K562 (cell line): ENCODE data around the gene SNUPN. TPM values are rescaled to one million over a fixed set of nuclear protein-coding genes. Genes with fewer than 3 reads are reported as not detected.

Source experiments
- ATAC-seq: fragments of 200-7000 bp; cut with Tn5 transposase; 3 replicates; pipeline ENCODE4 v1.9.1; 2020; ENCODE audit warnings: moderate library complexity
- BruUV-seq: library from RNA; stranded (reverse); fragments of 400-500 nt; replicated peaks from 2 replicates; lab custom pipeline; 2021; lab: Mats Ljungman, UMichigan
- CTCF ChIA-PET: fragments of 300-600 bp; formaldehyde crosslinking; extraction: SDS; loops from one replicate; lab custom pipeline; 2021; ENCODE audit warnings: low intra/inter-chr PET ratio; lab: Yijun Ruan, JAX
- POLR2A ChIA-PET: fragments of 300-600, 350-650 bp; sonication (Branson Sonifier 250); formaldehyde crosslinking; extraction: SDS; loops from one replicate; lab custom pipeline; 2021; ENCODE audit warnings: antibody characterized with exemption, inconsistent platforms; lab: Yijun Ruan, JAX
- DNase-seq, 4 experiments: peaks; one replicate each; pipeline versions ENCODE4 v3.0.0 to v3.0.0-alpha.2; 2011 to 2018; ENCODE audit warnings: low spot score in 3 of 4, mixed read lengths in 3 of 4; ENCODE audit errors: extremely low read depth in 1 of 4
- FAIRE-seq: peaks from 2 replicates; lab custom pipeline; 2011; peaks lifted over from hg19 to GRCh38; lab: Jason Lieb, UNC
- H2AFZ ChIP-seq: 2 replicates; pipeline ENCODE4 v1.6.0; 2011; ENCODE audit warnings: low read depth, low read length, control low read depth, inconsistent platforms
- H3K27ac ChIP-seq: fragments of 200-600 bp; 3 replicates; pipeline ENCODE4 v1.8.0; 2011; ENCODE audit warnings: low read depth, mild to moderate bottlenecking, control low read depth, inconsistent platforms, low read length, moderate library complexity, mixed read lengths; ENCODE audit errors: extremely low read depth
- H3K27me3 ChIP-seq, 2 experiments: fragments of 300-600 bp in 1 of 2; 2 replicates in 1 of 2; 3 replicates in 1 of 2; pipeline versions ENCODE4 v1.6.0 to v1.8.0; 2011; ENCODE audit warnings: inconsistent platforms in 2 of 2, low read length in 2 of 2, mild to moderate bottlenecking in 1 of 2, mixed read lengths in 1 of 2, moderate library complexity in 1 of 2; ENCODE audit not compliant: control insufficient read depth in 2 of 2, insufficient read depth in 2 of 2
- H3K36me3 ChIP-seq: fragments of 300-600 bp; 3 replicates; pipeline ENCODE4 v1.8.0; 2011; ENCODE audit warnings: mild to moderate bottlenecking, low read length, inconsistent platforms; ENCODE audit not compliant: control insufficient read depth, insufficient read depth
- H3K4me1 ChIP-seq, 2 experiments: fragments of 200-600 bp in 1 of 2; replicated peaks in 1 of 2; 2 replicates in 1 of 2; 3 replicates in 1 of 2; pipeline versions ENCODE4 v1.5.1 to v1.8.0; 2011; ENCODE audit warnings: inconsistent platforms in 2 of 2, low read length in 2 of 2, mild to moderate bottlenecking in 1 of 2, mixed read lengths in 1 of 2, moderate library complexity in 1 of 2; ENCODE audit not compliant: control insufficient read depth in 2 of 2, insufficient read depth in 2 of 2
- H3K4me2 ChIP-seq: 2 replicates; pipeline ENCODE4 v1.6.1; 2011; ENCODE audit warnings: low read length, control low read depth, inconsistent platforms, mixed read lengths; ENCODE audit not compliant: insufficient read depth
- H3K4me3 ChIP-seq: fragments of 200-600 bp; sonication (generic), shearing (Covaris generic); 2 replicates; pipeline ENCODE4 v1.5.1; 2016; ENCODE audit warnings: control low read depth, inconsistent platforms
- H3K79me2 ChIP-seq: fragments of 200-600 bp; 3 replicates; pipeline ENCODE4 v1.8.0; 2011; ENCODE audit warnings: low read length, inconsistent platforms; ENCODE audit not compliant: control insufficient read depth, insufficient read depth
- H3K9ac ChIP-seq, 2 experiments: 2 replicates each; pipeline versions ENCODE4 v1.6.0 to v1.6.1; 2011; ENCODE audit warnings: low read depth in 2 of 2, low read length in 2 of 2, control low read depth in 1 of 2, inconsistent platforms in 1 of 2, mild to moderate bottlenecking in 1 of 2, mixed read lengths in 1 of 2; ENCODE audit not compliant: insufficient read depth in 1 of 2
- H3K9me1 ChIP-seq: one replicate; pipeline ENCODE4 v1.6.0; 2011; ENCODE audit warnings: inconsistent platforms, mild to moderate bottlenecking, low read length, moderate library complexity; ENCODE audit not compliant: control insufficient read depth, insufficient read depth
- H3K9me3 ChIP-seq: replicated peaks from 2 replicates; pipeline ENCODE4 v1.5.1; 2011; ENCODE audit warnings: low read depth, low read length, inconsistent platforms; ENCODE audit not compliant: control insufficient read depth, insufficient read depth
- H4K20me1 ChIP-seq: replicated peaks from 2 replicates; pipeline ENCODE4 v1.6.1; 2011; ENCODE audit warnings: low read length, inconsistent platforms, mixed read lengths; ENCODE audit not compliant: control insufficient read depth, insufficient read depth
- ADNP ChIP-seq: fragments of 200-800 bp; sonication (Bioruptor generic); IDR thresholded peaks from 2 replicates; pipeline ENCODE4 v1.6.1; 2016; ENCODE audit warnings: missing genetic modification characterization, missing compliant biosample characterization
- BCOR ChIP-seq: fragments of 450-650 bp; IDR thresholded peaks from 2 replicates; pipeline ENCODE4 v1.6.1; 2016
- BRF1 ChIP-seq: IDR thresholded peaks from 3 replicates; pipeline ENCODE4 v1.6.1; 2011; ENCODE audit warnings: borderline replicate concordance, mild to moderate bottlenecking; ENCODE audit not compliant: insufficient read length; ENCODE audit errors: extremely low read depth
- HDAC2 ChIP-seq: fragments of 450-650 bp; IDR thresholded peaks from 2 replicates; pipeline ENCODE4 v1.6.1; 2016; ENCODE audit warnings: mild to moderate bottlenecking
- MAZ ChIP-seq, 2 experiments: fragments of 450-650 bp in 1 of 2; sonication (generic) in 1 of 2; formaldehyde crosslinking; IDR thresholded peaks in 1 of 2; conservative IDR thresholded peaks in 1 of 2; 2 replicates each; pipeline versions ENCODE4 v1.4.0 to v1.5.0; 2020; ENCODE audit warnings: mild to moderate bottlenecking in 1 of 2, missing genetic modification reagents in 1 of 2
- MEIS2 ChIP-seq: fragments of 450-650 bp; IDR thresholded peaks from 2 replicates; pipeline ENCODE4 v1.6.1; 2014; ENCODE audit warnings: mild to moderate bottlenecking; ENCODE audit not compliant: partially characterized antibody
- NR2C2 ChIP-seq, 2 experiments: fragments of 200-800 bp in 1 of 2; sonication (Bioruptor generic) in 1 of 2; sonication (generic) in 1 of 2; formaldehyde crosslinking in 1 of 2; IDR thresholded peaks; 2 replicates each; pipeline versions ENCODE4 v1.6.1 to v1.8.0; 2016 to 2022; ENCODE audit warnings: mild to moderate bottlenecking in 1 of 2, missing compliant biosample characterization in 1 of 2, missing genetic modification characterization in 1 of 2, missing genetic modification reagents in 1 of 2
- PTRF ChIP-seq: fragments of 450-650 bp; IDR thresholded peaks from 2 replicates; pipeline ENCODE4 v1.6.1; 2016; ENCODE audit warnings: mild to moderate bottlenecking, missing genetic modification characterization, missing compliant biosample characterization
- RBFOX2 ChIP-seq: fragments of 200-400 bp; formaldehyde crosslinking; IDR thresholded peaks from 2 replicates; pipeline ENCODE4 v1.6.1; 2017; ENCODE audit warnings: low read depth, mild to moderate bottlenecking, low read length, moderate library complexity
- STAT5B ChIP-seq: fragments of 250-450 bp; sonication (Bioruptor Pico); IDR thresholded peaks from 2 replicates; pipeline ENCODE4 v1.8.0; 2021; ENCODE audit warnings: mild to moderate bottlenecking, inconsistent platforms
- ZNF436 ChIP-seq: fragments of 250-450, 450-650 bp; sonication (Bioruptor Pico); formaldehyde crosslinking; IDR thresholded peaks from 2 replicates; pipeline ENCODE4 v1.7.0; 2020; ENCODE audit warnings: mild to moderate bottlenecking
- WGBS: fragments of 100-300 bp; shearing (Covaris generic); methylation state at CpG from one replicate; pipeline ENCODE4 v1.1.6; 2016; ENCODE audit warnings: low coverage, mixed read lengths; ENCODE audit not compliant: insufficient coverage; ENCODE audit errors: missing lambda C conversion rate; 5-methylcytosine and 5-hydroxymethylcytosine counted together
- in situ Hi-C: fragments of 300-500 bp; cut with MboI; formaldehyde crosslinking; loops from 4 replicates; pipeline ENCODE4 v1.15.0; 2018; ENCODE audit warnings: inconsistent platforms, mixed read lengths
- intact Hi-C: fragments of 100-400 bp; cut with micrococcal nuclease; formaldehyde crosslinking; loops from 2 replicates; pipeline ENCODE4 v1.14.2; 2022
- polyA plus RNA-seq, 8 experiments: library from polyadenylated mRNA; depleted of rRNA in 4 of 8; stranded (reverse) in 5 of 8; unstranded in 3 of 8; fragments of >200 nt; fragmentation: Nextera tagmentation in 2 of 8; fragmentation: Illumina TruSeq in 1 of 8; extraction: Ambion mirVana in 2 of 8; extraction: Trizol in 1 of 8; gene quantifications; 2 replicates each; pipeline versions ENCODE4 v1.2.1 to v1.2.3, GENCODE V29; 2011 to 2014; ENCODE audit warnings: inconsistent platforms in 1 of 8, missing spikeins in 1 of 8
- total RNA-seq, 7 experiments: library from RNA; depleted of rRNA in 6 of 7; stranded (reverse); fragments of >200 nt in 6 of 7; fragmentation: Illumina TruSeq in 2 of 7; extraction: Trizol in 2 of 7; gene quantifications; 2 replicates each; pipeline versions ENCODE4 v1.2.1 to v1.2.3, GENCODE V29; 2011 to 2021; ENCODE audit warnings: low replicate concordance in 1 of 7
- TF ChIP-seq, protein P1 (sequence below): fragments of 450-650 bp; IDR thresholded peaks from 2 replicates; pipeline ENCODE4 v1.6.1; 2016
- TF ChIP-seq, protein P2 (sequence below): sonication (generic); formaldehyde crosslinking; IDR thresholded peaks from 2 replicates; pipeline ENCODE4 v1.8.0; 2022; ENCODE audit warnings: mild to moderate bottlenecking, missing genetic modification reagents
- TF ChIP-seq, protein P3 (sequence below): sonication (generic); formaldehyde crosslinking; IDR thresholded peaks from 2 replicates; pipeline ENCODE4 v1.8.0; 2022; ENCODE audit warnings: missing genetic modification reagents, mild to moderate bottlenecking, borderline replicate concordance
- TF ChIP-seq, protein P4 (sequence below): sonication (generic); formaldehyde crosslinking; IDR thresholded peaks from 2 replicates; pipeline ENCODE4 v1.8.1; 2023; ENCODE audit warnings: mild to moderate bottlenecking, missing genetic modification reagents

SNUPN gene
- total and polyA plus RNA-seq, 9 of the 15 experiments (the other 6 are each of a cell fraction or from before 2014, with no cell fraction given): 32.2 to 78.3 (median 40.0) TPM

DNA sequence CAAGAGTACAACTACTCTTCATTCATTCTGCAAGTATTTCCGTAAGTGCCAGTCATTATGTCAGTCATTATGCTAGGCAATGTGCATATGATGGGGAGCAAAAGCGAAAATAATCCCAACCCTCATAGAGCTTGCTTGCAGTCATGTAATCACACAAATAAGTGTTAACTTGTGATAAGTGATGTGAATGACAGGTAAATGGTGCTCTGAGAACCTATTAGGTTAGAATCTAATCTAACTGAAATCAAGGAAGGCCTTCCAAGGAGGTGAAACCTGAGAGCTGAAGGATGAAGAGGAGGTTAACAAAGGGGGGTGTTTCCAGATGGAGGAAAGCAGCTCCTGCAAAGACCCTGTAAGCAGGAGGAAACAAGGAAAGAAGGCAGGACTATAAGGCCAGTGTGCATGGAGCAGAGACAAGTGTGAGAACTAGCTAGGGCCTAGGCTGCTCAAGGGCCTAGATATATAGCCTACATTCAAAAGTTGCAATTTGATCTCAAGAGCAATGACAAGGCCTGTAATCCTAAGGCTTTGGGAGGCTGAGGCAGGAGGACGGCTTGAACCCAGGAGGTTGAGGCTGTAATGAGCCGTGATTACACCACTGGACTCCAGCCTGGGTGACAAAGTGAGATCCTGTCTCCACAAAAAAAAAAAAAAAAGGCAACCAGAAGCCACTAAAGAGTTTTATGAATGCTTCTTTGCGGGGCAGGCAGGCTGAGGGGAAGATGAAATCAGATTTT lies 51.7 kb downstream of the SNUPN start:
- in situ Hi-C loops: no loop called here
- WGBS: 73% methylated on average over 5 of the region's 5 CpGs
- BruUV-seq: no TSS peak
- Histone ChIP-seq H3K9ac (no peak overlapping the region), H3K4me3 (no peak overlapping the region), H4K20me1 (no peaks in the 10 kb centered on the region), H3K4me2 (no peak overlapping the region), H3K4me1 (peaks cover 7 to 13% of the 10 kb centered on the region in 2 experiments; a peak in 3 of 5 replicates), H3K9me1 (peaks cover 5% of the 10 kb centered on the region), H3K27ac (0 out of 3 replicates have a peak overlapping the region, but pooled peaks have one; percentile 14), H2AFZ (no peak overlapping the region), H3K36me3 (peaks cover 8% of the 10 kb centered on the region; the same call in 1 of the 3 replicates), H3K9me3 (no peaks in the 10 kb centered on the region), H3K79me2 (peaks cover 64% of the 10 kb centered on the region), H3K27me3 (no peaks in the 10 kb centered on the region)
- no peak for FAIRE-seq
- no peak; the same call in 2 of the 3 replicates for ATAC-seq
- CTCF ChIA-PET: no interaction called here
- no peak for DNase-seq
- intact Hi-C loops: no loop called here
- POLR2A ChIA-PET: interaction anchor here (0.7 to 1.5 kb wide), 2 partner anchors 8 to 122 kb away, joined by 3 to 4 read pairs; partner anchors contain the start of gene SIN3A
- TF ChIP-seq, protein P1, sequence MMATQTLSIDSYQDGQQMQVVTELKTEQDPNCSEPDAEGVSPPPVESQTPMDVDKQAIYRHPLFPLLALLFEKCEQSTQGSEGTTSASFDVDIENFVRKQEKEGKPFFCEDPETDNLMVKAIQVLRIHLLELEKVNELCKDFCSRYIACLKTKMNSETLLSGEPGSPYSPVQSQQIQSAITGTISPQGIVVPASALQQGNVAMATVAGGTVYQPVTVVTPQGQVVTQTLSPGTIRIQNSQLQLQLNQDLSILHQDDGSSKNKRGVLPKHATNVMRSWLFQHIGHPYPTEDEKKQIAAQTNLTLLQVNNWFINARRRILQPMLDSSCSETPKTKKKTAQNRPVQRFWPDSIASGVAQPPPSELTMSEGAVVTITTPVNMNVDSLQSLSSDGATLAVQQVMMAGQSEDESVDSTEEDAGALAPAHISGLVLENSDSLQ: peak; percentile 61
- TF ChIP-seq PTRF (tag) (no peak), BCOR (0 out of 2 replicates have a peak, but pooled peaks have one; percentile 29), RBFOX2 (no peak), ZNF436 (CRISPR knock-in tag) (no peak), BRF1 (no peak), MAZ (CRISPR knock-in tag; conservative IDR thresholded peaks at IDR 0.05 in 1 of 2, IDR thresholded peaks at IDR 0.05 in 1 of 2) (no peak), MEIS2 (peak; percentile 50), NR2C2 (CRISPR knock-in tag; IDR thresholded peaks at IDR 0.05) (no peak), NR2C2 (tag; IDR thresholded peaks at IDR 0.05) (no peak), STAT5B (CRISPR knock-in tag) (no peak), HDAC2 (0 out of 2 replicates have a peak, but pooled peaks have one; percentile 19), ADNP (no peak)
- TF ChIP-seq, protein P2, sequence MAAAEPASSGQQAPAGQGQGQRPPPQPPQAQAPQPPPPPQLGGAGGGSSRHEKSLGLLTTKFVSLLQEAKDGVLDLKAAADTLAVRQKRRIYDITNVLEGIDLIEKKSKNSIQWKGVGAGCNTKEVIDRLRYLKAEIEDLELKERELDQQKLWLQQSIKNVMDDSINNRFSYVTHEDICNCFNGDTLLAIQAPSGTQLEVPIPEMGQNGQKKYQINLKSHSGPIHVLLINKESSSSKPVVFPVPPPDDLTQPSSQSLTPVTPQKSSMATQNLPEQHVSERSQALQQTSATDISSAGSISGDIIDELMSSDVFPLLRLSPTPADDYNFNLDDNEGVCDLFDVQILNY (CRISPR knock-in tag): no peak
- TF ChIP-seq, protein P3, sequence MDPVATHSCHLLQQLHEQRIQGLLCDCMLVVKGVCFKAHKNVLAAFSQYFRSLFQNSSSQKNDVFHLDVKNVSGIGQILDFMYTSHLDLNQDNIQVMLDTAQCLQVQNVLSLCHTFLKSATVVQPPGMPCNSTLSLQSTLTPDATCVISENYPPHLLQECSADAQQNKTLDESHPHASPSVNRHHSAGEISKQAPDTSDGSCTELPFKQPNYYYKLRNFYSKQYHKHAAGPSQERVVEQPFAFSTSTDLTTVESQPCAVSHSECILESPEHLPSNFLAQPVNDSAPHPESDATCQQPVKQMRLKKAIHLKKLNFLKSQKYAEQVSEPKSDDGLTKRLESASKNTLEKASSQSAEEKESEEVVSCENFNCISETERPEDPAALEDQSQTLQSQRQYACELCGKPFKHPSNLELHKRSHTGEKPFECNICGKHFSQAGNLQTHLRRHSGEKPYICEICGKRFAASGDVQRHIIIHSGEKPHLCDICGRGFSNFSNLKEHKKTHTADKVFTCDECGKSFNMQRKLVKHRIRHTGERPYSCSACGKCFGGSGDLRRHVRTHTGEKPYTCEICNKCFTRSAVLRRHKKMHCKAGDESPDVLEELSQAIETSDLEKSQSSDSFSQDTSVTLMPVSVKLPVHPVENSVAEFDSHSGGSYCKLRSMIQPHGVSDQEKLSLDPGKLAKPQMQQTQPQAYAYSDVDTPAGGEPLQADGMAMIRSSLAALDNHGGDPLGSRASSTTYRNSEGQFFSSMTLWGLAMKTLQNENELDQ (CRISPR knock-in tag): no peak
- TF ChIP-seq, protein P4, sequence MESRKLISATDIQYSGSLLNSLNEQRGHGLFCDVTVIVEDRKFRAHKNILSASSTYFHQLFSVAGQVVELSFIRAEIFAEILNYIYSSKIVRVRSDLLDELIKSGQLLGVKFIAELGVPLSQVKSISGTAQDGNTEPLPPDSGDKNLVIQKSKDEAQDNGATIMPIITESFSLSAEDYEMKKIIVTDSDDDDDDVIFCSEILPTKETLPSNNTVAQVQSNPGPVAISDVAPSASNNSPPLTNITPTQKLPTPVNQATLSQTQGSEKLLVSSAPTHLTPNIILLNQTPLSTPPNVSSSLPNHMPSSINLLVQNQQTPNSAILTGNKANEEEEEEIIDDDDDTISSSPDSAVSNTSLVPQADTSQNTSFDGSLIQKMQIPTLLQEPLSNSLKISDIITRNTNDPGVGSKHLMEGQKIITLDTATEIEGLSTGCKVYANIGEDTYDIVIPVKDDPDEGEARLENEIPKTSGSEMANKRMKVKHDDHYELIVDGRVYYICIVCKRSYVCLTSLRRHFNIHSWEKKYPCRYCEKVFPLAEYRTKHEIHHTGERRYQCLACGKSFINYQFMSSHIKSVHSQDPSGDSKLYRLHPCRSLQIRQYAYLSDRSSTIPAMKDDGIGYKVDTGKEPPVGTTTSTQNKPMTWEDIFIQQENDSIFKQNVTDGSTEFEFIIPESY (CRISPR knock-in tag): no peak
